HG03575 (cell line): ENCODE results near the gene RAI14.

Experiments
- ATAC-seq: cut with Tn5 transposase; IDR thresholded peaks from one replicate; pipeline ENCODE4 v1.9.1; 2021; ENCODE audit not compliant: unreplicated experiment, insufficient number of reproducible peaks, low FRiP score; ENCODE audit errors: extremely low read depth

The RAI14 gene

GRCh38 chr5:34831303-34831702 is 175.2 kb downstream of the RAI14 start:
- ATAC-seq: no peak

GRCh38 chr5:34832568-34832967 is 176.4 kb downstream of the RAI14 start:
- no peak for ATAC-seq

- ATAC-seq: no peak
Measured at GRCh38 chr5:34833090-34833489, 177.0 kb downstream of the RAI14 start.

GRCh38 chr5:34833976-34834793 is 178.1 kb downstream of the RAI14 start:
- no peak for ATAC-seq

- no peak for ATAC-seq
Measured at GRCh38 chr5:34834794-34835089, 178.6 kb downstream of the RAI14 start.

GRCh38 chr5:34835664-34836063 is 179.5 kb downstream of the RAI14 start:
- ATAC-seq: no peak

- ATAC-seq: peak; percentile 90
Measured at GRCh38 chr5:34838785-34839714, 182.9 kb downstream of the RAI14 start, which contains the start of gene TTC23L. Gene TTC23L, plus strand, starts transcription at chr5:34839164. Its CDS starts 1,508 bp downstream, at chr5:34840672.

- no peak for ATAC-seq
Measured at GRCh38 chr5:34841816-34842215, 185.7 kb downstream of the RAI14 start.

GRCh38 chr5:34842554-34842953 is 186.4 kb downstream of the RAI14 start:
- no peak for ATAC-seq

- no peak for ATAC-seq
Measured at GRCh38 chr5:34843497-34843896, 187.4 kb downstream of the RAI14 start.

GRCh38 chr5:34844106-34844505 is 188.0 kb downstream of the RAI14 start:
- ATAC-seq: no peak

- ATAC-seq: no peak
Measured at GRCh38 chr5:34844999-34845398, 188.9 kb downstream of the RAI14 start.

GRCh38 chr5:34847056-34847455 is 190.9 kb downstream of the RAI14 start:
- ATAC-seq: no peak

GRCh38 chr5:34847552-34847951 is 191.4 kb downstream of the RAI14 start:
- no peak for ATAC-seq

GRCh38 chr5:34848230-34848629 is 192.1 kb downstream of the RAI14 start:
- no peak for ATAC-seq

- ATAC-seq: no peak
Measured at GRCh38 chr5:34849253-34849652, 193.1 kb downstream of the RAI14 start.

GRCh38 chr5:34854459-34855174 is 198.5 kb downstream of the RAI14 start:
- peak; percentile 93 for ATAC-seq

GRCh38 chr5:34857161-34857560 is 201.0 kb downstream of the RAI14 start:
- ATAC-seq: no peak

GRCh38 chr5:34857894-34858293 is 201.8 kb downstream of the RAI14 start:
- no peak for ATAC-seq
